HTERT RPE-1 (cell line): Measurements from ENCODE around the gene MS4A18.
"Not testable (repeated sequence)": the region's sequence is repeated elsewhere in the genome, so short reads cannot be mapped to it uniquely, and the experiment has no call there.

Experiments
- in situ Hi-C: fragments of 300-500 bp; cut with MboI; formaldehyde crosslinking; loops from 4 replicates; pipeline ENCODE4 v1.14.3; 2020; ENCODE audit warnings: low sequenced_read_pairs

The MS4A18 gene

DNA sequence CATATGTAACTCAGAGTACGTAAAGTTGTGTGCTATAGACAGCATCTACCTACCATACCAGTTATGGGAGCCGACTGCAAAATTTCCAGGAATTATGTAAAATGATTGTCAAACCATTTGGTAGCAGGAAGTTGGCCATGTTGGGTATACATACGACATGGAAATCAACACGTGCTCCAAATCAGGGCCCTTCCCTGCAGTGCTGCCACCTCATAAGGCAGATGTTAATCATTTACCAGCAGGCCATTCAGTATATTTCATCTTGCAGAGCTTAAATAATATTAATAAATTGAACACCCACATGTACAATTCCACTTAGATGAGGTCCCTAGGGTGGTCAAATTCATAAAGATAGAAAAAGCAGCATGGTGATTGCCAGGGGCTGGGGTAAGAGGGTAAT lies 9.8 kb downstream of the MS4A18 start:
- in situ Hi-C loops = no loop called here

GRCh38 chr11:60739114-60739513 lies 14.6 kb downstream of the MS4A18 start:
- in situ Hi-C loops = no loop called here

DNA sequence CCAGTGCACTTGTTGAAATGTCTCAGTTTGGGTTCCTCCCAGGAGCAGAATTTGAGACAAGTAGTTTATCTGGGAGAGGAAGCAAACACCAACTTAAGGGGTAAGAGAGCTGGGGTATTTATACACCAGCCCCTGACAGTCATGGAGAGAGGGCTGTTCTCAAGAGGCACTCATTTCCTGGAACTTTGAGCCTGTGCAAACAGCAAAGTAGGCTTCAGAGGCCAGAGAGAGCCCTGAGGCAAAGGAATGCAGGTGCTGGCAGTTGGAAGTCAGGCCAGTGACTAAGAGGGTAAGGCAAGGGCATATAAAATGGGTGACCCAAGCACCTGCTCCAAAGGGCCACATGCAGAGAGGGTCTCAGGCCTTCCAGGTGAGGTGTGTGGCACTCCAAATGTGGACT lies 16.1 kb downstream of the MS4A18 start:
- in situ Hi-C loops = no loop called here

DNA sequence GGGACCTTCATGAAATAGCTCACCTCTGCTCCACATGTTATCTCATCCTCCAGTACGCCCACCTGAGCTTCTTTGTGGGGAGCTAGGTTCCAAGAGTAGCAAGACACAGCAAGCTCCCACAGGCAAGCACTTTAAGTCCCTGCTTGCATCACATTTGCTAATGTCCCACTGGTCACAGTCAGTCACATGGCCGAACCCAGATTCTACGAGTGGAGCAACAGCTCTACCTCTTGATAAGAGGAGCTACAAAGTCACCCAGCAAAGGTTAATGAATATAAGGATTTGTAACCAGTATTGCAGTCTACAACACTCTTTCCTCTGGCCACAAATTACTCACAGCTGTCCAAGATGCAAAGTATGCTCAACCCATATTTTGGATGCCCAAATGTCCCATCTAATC lies 16.9 kb downstream of the MS4A18 start:
- in situ Hi-C loops = no loop called here

GRCh38 chr11:60743058-60743457 lies 18.5 kb downstream of the MS4A18 start:
- in situ Hi-C loops = no loop called here

DNA sequence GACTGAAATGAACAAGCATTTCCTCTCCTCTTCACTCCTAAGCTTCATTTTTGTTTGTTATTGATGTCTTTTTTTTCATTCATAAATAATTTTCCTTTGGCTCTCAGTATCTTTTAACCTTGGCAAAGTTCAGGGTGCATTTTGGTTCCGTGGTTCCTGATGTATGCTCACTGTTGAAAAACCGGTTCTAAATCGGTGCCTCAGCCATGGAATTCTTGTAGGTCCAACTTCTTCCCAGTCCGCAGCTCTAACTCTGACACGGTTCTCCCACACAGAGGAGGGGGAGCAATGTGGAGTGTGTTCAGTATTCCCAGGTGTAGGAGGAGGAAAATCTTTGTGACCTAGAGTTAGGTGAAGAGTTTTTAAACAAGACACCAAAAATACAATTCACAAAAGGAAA lies 19.6 kb downstream of the MS4A18 start:
- in situ Hi-C loops = no loop called here

DNA sequence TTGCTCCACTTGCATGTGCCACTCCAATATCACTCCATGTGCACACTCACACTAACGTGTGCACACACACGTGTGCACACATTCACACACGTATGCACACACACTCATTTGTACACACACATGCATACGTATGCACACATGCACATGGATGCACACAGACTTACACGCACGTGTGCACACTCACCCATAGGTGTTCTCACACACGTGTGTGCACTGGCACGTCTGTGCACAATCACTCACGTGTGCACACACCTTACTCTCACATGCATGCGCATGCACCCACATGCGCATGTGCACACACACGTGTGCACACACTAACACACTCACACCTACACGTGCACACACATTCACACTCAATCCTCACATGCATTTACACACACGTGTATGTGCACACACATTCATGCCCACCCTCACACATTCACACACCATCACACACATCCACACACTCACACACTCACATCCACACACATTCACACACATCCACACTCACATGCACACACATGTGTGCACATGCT lies 22.9 kb downstream of the MS4A18 start:
- in situ Hi-C loops = no loop called here

DNA sequence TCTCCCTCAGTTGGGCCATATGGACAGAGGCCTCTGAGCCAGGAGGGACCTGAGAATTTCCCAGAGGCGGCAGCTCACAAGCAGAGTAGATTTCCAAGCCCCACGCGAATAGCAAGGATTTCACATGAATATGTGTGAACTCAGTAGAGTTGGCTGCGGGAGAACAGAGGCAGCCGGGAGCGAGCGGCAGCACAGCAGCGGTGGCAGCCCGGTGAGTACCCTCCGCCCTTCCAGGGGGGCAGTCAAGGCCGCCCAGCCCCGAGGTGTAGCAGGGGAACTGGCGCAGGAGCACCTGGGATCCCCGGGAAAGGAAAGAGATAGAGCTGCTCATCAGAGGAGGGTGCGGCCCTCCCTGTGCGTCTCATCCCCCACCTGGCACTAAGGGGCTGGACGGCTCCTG lies 23.7 kb downstream of the MS4A18 start:
- in situ Hi-C loops = no loop called here

DNA sequence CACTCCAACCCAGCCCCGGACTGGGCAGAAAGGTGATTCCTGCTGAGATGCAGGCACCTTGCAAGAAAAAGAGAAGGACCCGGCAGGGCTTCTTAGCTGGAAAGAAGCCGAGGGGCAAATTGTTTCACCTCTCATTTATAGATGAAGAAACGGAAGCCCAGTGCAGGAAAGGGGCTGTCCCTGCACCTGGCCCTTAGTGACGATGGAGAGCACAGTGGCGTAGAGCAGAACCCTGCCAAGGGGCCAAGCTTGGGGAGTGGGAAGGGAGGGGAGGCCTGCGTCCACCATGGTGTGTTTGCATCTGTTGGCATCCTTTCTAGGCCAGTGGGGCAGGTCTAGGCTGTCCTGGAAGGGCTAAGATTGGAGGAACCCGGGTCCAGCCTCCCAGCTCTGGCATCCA lies 24.3 kb downstream of the MS4A18 start:
- in situ Hi-C loops = no loop called here

DNA sequence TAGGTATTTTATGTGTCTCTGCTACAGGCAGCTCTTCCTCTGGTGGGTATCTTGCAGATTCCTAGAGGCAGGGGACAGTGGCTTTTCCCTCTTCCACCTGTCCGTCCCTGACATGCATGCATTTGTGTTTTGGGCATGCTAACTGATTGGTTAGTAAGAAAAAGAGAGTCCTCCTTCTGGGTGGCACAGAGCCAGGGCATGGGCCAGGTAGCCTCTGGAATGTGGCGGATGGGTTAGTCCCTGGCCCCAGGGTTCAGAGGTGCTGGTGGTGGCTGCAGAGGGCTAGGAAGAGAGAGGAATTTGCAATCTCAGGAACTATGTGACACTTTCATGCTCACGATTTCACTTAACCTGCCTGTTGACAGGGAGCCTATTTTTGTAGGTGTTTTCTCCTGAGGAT lies 26.4 kb downstream of the MS4A18 start:
- in situ Hi-C loops = no loop called here

- in situ Hi-C loops = no loop called here
Observed at GRCh38 chr11:60753309-60753708, 28.8 kb downstream of the MS4A18 start.

- in situ Hi-C loops = no loop called here
Observed at GRCh38 chr11:60754887-60755286, 30.4 kb downstream of the MS4A18 start.

DNA sequence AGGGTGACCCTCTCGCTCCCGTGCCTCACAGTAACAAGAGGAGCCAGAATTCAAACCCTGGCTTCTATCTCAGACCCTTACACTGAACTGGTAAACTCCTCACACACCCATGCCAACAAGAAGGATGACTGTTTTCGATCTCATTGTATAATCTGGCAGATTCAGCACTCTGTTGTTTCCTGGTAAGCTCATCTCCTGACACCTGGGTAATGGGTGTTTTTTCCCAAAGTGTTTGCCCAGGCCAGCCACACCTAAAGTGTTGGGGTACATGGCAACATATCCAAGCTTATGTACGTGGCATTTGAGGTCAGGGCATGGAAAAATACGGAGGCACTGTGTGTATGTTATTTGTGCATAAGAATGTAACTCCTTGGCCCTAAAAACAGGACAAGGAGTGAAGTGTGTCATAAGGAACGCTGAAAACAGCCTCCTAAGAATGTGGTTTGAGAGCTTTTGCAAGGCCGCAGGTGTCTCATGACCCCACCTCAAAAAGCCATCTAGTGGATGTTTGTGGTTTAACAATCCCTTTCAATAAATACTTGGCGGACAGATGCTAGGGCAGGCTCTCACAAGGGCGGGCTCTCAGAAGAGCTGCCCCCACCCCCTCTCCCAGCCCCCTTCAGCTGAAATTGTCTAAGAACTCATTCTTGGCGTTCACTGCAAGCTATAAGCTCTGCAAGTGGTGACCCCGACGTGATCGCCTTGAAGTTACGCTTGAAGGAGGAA lies 31.9 kb downstream of the MS4A18 start, which contains the start of gene MS4A15:
Gene MS4A15, plus strand, starts transcription at position 561 of the 726 bp plus-strand sequence. CDS start 6,867 bp downstream, outside the sequence.
- in situ Hi-C loops = no loop called here

DNA sequence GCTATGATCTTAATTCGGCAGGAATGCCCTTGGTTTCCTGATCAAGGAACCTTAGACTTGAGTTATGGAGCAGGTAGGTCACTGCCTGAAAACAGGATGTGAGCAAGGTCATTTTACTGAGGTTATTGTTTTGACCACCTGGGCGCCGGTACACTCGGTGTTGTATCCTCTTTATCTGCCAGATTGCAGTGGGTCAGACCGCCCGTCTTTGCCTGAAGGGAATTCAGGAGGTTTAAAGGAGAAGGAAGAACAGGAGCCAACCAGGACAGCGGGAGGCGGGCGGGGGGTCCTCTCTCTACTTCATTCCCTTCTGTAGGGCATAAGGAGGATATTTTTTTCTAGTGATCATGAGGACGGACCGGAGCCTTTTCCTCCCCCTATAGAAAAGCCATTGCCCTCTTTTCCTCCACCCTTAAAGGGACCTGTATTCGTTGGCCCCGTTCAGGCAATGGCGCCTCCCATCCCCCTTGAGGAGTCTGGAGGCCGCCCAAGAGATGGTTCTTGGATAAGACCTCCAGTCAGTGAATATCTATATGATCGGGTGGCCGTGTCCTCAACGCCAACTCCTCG lies 32.8 kb downstream of the MS4A18 start:
- in situ Hi-C loops = no loop called here

GRCh38 chr11:60758671-60759070 lies 34.2 kb downstream of the MS4A18 start:
- in situ Hi-C loops = not testable (repeated sequence)

- in situ Hi-C loops = not testable (repeated sequence)
Observed at GRCh38 chr11:60759438-60760225, 35.1 kb downstream of the MS4A18 start.

GRCh38 chr11:60761436-60762190 lies 37.1 kb downstream of the MS4A18 start:
- in situ Hi-C loops = no loop called here

DNA sequence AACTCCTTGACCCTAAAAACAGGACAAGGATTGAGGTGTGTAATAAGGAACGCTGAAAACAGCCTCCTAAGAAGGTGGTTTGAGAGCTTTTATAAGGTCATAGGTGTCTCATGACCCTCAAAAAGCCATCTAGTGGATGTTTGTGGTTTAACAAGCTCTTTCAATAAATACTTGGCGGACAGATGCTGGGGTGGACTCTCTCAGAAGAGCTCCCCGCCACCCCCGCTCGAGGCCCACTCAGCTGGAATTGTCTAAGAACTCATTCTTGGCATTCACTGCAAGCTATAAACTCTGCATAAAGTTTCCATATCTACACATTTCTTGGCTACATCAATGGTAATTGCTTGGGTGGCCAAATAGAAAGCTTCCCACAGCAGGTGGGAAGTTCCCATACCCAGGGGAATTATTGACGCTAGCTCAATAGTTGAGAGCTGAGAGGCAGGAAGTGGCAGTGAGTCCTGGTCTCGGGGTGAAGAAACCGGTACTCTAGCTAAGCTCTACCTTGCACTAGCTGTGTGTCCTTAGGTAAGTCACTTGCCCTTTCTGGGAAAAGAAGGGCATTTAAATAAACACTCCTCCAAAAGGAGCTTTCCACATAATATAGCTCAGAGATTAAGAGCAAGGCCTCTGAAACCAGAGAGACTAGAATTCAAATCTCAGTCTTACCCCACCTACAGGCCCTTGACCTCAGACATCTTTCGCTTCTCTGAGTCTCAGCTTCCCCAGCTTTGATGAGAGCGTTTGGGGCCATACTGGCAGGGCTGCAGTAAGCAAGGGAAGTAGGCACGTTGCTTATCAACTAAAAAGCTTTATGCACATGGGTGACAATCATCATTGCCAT lies 38.6 kb downstream of the MS4A18 start:
- in situ Hi-C loops = no loop called here

DNA sequence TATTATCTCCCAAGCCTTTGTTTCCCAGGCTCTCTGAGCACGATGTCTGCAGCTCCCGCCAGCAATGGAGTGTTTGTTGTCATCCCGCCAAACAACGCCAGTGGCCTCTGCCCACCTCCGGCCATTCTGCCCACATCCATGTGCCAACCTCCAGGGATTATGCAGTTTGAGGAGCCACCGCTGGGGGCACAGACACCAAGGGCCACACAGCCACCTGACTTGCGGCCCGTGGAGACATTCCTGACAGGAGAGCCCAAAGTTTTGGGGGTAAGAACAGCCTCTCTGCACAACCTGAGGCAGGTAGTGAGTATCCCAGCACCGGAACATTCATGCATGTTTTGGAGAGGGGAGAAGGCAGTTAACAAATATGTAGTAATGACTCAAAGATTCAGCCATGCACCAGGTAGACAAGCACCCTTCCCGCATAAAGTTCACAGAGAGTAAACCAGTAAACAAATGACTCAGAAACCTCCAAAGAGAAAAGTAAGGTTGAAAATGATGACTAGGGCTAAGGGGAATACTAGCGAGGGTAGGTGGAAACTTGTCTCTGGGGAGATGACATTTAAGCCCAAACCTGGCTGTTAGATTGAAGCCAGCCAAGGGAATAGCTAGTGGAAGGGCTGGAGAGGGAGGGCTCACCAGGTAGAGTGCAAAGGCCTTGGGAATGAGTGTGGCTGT lies 39.3 kb downstream of the MS4A18 start:
- in situ Hi-C loops = no loop called here

DNA sequence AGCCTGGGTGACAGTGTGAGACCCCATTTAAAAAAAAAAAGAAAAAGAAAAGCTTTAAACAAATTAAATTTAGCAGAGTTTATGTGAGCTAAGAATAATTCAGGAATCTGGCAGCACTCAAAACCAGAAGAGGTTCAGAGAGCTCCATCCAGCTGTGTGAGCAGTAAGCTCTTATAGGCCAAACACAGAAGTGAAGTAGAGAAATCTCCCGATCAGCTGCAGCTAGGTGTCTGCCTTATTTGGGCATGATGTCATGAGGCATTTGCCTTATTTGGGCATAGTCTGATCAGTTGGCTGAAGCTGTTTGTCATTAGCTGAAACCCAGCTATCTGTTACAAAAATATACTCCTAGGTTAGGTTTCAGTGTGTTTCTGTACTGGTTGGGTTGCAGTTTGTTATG lies 40.4 kb downstream of the MS4A18 start:
- in situ Hi-C loops = no loop called here
